HG03025 (cell line): ENCODE data around the gene LIX1L.

Source experiments
- ATAC-seq: cut with Tn5 transposase; IDR thresholded peaks from one replicate; pipeline ENCODE4 v1.9.1; 2021; ENCODE audit warnings: mild to moderate bottlenecking, moderate library complexity; ENCODE audit not compliant: unreplicated experiment, low FRiP score

The LIX1L gene

GRCh38 chr1:145901312-145902021, 56.4 kb downstream of the LIX1L start:
- ATAC-seq: no peak

DNA sequence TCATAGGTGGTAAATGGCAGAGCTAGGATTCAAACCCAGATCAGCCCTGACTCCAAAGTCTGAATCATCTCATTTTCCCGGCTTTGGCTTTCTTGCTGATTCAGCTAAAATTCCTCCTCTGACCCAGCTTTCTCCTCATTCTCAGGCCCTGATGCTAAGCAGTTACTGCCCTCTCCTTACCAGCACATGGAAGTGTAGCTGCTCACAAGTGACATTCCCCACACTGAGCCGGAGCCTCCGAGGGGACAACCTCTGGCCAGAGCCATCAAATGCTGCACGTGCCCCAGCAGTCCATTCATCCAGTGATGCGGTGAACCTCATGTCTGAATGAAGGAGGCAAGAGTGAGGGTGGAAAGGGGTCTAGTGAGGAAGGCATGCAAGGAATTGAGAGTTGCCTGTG, 59.1 kb downstream of the LIX1L start:
- ATAC-seq: no peak

DNA sequence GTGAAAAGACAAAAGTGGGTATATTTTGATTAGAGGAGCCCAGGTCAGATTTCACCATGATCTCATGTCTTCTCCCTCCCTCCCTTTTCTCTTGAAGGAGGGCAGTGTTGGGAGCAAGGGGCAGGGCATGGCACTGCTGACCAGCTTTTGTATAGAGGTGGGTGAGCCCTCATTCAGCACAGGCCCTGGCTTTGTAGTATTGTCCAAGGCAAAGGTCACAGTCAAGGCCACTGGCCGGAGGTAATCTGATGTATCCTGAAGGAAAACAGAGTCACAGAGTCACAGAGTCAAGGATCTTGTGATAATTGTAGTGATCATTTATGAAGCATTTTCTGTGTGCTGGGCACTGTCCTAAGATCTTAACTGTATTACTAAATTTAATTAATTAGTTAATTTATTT, 59.8 kb downstream of the LIX1L start:
- no peak for ATAC-seq

- no peak for ATAC-seq
Measured at GRCh38 chr1:145895471-145895870, 62.3 kb downstream of the LIX1L start.

DNA sequence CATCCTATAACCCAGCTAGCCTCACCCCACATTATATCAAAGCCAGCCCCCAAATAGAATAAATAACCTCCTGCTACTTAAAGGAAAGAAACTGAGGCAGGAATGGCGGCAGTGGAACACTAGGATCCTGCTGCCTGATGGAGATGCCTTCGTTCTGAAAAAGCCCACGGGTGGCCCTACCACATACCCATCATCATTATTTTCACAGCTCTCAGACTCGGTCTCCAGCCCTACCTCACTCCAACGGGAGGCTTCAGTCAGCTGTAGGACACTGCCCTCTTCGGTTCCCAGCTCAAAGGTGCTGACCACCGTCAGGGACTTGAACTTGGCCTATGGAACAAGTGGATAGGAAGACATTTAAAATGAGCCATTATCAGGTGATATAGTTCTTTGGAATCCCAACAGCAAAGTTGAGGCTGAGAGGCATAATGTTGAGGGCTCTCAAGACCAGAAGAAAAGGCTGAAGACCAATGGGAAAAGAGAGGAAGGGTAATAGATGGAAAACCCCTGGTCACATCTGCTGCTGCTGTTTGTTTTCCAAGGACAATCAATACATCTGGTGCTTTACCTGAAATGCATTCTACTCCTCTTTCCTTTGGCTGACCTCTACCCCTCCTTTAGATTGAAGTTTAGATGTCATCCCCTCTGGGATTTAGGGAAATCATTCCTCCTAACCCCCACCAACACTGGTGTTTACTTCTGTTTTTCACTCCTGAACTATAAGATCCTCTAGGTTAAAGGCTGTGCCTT, 64.3 kb downstream of the LIX1L start:
- ATAC-seq: no peak

GRCh38 chr1:145892486-145893087, 65.2 kb downstream of the LIX1L start:
- ATAC-seq: no peak

DNA sequence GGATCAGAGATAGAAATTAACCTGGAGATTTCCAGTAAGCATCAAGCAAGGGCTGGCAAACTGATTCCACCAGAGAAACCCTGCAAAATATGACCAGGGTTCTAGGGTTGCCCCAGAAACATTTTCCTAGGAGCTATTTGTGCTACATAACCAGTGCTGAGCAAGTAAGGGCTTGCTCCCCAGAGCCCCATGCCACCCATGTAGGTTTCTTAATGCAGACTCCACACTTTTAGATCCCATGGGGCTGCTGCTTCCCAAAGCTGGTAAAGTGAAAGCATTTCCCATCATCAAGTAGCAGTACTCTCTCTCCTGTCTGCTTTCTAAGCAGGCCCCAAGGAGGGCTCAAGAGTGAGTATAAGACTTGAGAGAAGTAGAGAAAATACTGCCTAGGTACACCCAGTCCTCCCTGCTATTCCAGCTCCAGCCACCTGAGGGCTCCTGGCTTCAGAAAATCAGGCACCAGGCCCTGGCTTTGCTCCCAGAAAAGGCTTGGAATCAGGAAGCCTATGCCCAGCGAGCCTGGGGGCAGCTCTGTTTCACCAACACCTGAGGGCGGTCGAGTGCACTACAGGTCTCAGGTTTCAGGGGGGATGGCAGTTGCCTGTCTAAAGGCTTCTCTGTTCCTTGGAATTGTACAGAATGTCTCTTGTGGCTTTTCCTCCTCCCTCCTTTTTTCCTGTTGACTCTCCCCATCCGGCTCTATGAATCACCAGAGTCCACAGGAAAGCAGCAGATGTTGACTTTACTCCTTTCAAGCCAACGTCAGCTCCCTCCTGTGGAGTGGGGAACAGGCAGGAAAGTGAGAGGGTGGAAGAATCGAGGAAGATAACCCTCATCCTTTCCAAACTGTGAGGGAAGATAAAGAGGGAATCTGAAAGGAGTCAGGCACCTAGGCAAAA, 66.0 kb downstream of the LIX1L start:
- ATAC-seq: no peak

GRCh38 chr1:145891143-145891542, 66.7 kb downstream of the LIX1L start:
- ATAC-seq: no peak

DNA sequence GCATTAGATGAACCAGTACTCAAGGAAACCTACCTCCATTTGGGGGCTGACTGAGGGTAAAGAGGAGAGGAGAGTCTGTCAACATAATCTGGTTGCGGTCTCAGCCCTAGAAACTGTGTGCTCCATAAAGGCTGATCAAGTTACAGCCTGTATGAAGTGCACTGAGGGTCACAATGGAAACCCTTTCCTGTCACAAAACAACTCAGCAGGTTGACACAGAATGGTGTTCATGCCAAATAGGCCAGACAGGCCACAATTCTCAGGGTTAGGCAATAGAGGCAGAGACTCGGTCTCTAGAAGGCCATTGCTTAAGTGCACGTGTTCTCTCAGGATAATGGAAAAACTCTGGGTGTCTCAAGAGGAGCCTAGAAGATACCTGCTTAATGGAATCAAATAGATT, 68.1 kb downstream of the LIX1L start:
- ATAC-seq: no peak

DNA sequence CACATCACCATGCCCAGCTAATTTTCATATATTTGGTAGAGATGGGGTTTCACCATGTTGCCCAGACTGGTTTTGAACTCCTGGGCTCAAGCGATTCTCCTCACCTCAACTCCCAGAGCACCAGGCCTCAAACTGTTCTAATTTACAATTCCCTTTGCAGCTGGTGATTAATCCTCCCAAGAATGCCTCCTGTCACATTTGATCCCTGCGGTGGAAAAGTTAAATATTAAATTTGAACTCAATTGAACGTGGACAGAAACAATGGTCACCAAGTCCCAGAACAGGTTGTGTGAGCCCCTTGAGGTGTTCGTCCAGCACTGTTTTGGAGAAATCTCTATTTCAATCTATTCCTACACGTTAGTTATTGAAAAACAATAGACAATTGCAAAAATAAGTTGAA, 70.2 kb downstream of the LIX1L start:
- no peak for ATAC-seq

- ATAC-seq: no peak
Measured at GRCh38 chr1:145886816-145887215, 71.0 kb downstream of the LIX1L start.

- no peak for ATAC-seq
Measured at GRCh38 chr1:145886390-145886789, 71.4 kb downstream of the LIX1L start.

- peak; percentile 96 for ATAC-seq
Measured at GRCh38 chr1:145885738-145886287, 72.0 kb downstream of the LIX1L start, which contains the start of gene ANKRD35. ANKRD35 (minus strand) TSS chr1:145885866; CDS start chr1:145885758, 108 bp downstream.

DNA sequence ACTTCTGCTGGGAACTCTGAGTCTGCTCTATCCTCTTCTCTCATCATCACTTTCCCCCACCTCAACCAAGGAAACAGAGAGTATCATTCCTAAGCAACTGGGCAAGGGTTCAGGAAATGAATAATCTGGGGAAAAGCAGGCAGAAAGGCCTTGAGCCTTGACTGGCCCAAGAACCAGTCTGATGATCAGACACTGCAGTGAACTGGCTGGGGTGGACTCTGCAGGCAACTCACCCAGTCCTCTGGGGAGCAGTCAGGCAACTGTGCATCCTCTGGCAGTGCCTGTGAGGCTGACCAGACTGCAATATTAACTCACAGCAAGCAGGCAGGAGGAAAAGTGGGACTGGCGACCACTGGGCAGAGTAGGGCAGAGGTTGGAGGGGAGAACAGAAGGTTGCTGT, 73.1 kb downstream of the LIX1L start:
- ATAC-seq: no peak
